22Rv1 (cell line): ENCODE results near the gene AK9.
"Not testable (repeated sequence)": the region's sequence is repeated elsewhere in the genome, so short reads cannot be mapped to it uniquely, and the experiment has no call there.

Experiments used
- H3K27ac ChIP-seq: fragments of 450-650 bp; 2 replicates; pipeline ENCODE4 v1.5.1; 2017
- ZFX ChIP-seq: fragments of 450-650 bp; IDR thresholded peaks from 2 replicates; pipeline ENCODE4 v1.6.1; 2017; ENCODE audit warnings: antibody characterized with exemption, borderline replicate concordance
- TF ChIP-seq, protein P1 (sequence below): fragments of 450-650 bp; IDR thresholded peaks from 2 replicates; pipeline ENCODE4 v1.5.1; 2017; ENCODE audit warnings: mild to moderate bottlenecking

AK9 gene

DNA sequence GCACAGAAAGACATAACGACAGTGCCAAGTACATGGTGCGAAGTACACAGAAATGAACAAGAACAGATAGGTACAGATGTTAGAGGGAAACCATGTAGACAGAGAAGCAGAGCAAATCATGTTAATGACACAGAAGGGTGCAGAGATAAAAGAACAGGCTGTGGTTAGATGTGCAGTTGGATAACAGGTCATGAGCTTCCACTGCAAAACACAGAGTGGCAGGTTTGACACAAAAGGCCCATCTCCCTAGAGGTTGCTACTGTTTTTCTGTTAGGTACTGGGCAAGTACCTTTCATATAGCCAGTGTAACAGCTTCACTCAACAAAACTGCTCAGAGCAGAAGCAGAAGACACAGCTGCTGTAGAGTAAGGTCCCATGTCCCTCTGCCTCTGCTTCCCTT lies 84.6 kb downstream of the AK9 start:
- TF ChIP-seq, protein P1, sequence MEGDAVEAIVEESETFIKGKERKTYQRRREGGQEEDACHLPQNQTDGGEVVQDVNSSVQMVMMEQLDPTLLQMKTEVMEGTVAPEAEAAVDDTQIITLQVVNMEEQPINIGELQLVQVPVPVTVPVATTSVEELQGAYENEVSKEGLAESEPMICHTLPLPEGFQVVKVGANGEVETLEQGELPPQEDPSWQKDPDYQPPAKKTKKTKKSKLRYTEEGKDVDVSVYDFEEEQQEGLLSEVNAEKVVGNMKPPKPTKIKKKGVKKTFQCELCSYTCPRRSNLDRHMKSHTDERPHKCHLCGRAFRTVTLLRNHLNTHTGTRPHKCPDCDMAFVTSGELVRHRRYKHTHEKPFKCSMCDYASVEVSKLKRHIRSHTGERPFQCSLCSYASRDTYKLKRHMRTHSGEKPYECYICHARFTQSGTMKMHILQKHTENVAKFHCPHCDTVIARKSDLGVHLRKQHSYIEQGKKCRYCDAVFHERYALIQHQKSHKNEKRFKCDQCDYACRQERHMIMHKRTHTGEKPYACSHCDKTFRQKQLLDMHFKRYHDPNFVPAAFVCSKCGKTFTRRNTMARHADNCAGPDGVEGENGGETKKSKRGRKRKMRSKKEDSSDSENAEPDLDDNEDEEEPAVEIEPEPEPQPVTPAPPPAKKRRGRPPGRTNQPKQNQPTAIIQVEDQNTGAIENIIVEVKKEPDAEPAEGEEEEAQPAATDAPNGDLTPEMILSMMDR: no peak
- no peak for TF ChIP-seq ZFX
- H3K27ac ChIP-seq: no peak overlapping the region

- no peak overlapping the region for H3K27ac ChIP-seq
- TF ChIP-seq ZFX: no peak
- TF ChIP-seq, protein P1: peak; percentile 75
Observed at GRCh38 chr6:109595998-109596397, 95.0 kb downstream of the AK9 start.

DNA sequence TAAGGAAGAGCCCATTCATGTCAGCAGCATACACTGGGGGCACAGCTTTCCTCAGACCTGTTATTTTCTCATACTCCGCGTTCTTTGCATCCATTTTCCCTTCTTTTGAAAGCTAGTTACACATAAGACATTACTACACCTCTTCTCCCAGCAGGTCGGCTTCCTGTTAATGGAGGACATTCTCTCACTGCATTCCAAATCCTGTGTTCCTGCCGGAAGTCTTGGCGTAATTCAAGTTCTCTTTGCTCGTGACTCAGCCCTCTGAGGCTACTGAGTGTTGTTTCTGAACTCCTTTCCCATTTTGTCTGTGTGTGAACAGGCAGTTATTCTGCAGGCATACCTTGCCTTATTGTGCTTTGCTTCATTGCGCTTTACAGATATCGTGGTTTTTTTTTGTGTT lies 110.5 kb downstream of the AK9 start:
- no peak overlapping the region for H3K27ac ChIP-seq
- no peak for TF ChIP-seq ZFX
- TF ChIP-seq, protein P1: no peak

DNA sequence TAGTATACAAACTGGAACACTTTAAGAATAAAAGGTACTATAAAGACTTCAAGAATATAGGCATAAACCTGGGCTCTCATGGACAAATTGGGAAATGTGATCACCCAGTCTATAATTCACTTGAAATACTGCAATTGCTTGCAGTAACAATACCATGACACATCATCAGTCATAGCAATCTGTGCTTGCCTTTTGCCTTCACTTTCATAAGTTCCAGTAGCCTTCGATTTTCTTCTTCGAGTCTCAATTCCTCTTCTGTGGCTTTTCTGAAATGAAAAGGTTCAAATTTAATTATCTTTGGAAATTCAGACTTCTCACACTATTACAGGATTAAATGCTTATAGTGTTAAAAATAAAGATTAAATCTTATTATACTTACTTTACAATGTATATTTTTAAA lies 111.6 kb downstream of the AK9 start:
- H3K27ac ChIP-seq: no peak overlapping the region
- TF ChIP-seq, protein P1: no peak
- no peak for TF ChIP-seq ZFX

DNA sequence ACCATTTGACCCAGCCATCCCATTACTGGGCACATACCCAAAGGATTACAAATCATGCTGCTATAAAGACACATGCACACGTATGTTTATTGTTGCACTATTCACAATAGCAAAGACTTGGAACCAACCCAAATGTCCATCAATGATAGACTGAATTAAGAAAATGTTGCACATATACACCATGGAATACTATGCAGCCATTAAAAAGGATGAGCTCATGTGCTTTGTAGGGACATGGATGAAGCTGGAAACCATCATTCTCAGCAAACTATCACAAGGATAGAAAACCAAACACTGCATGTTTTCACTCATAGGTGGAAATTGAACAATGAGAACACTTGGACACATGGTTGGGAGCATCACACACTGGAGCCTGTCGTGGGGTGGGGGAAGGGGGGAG lies 121.1 kb downstream of the AK9 start:
- not testable (repeated sequence) for H3K27ac ChIP-seq

GRCh38 chr6:109561844-109562243 lies 129.2 kb downstream of the AK9 start:
- H3K27ac ChIP-seq: no peak overlapping the region
- no peak for TF ChIP-seq ZFX
- TF ChIP-seq, protein P1: no peak

DNA sequence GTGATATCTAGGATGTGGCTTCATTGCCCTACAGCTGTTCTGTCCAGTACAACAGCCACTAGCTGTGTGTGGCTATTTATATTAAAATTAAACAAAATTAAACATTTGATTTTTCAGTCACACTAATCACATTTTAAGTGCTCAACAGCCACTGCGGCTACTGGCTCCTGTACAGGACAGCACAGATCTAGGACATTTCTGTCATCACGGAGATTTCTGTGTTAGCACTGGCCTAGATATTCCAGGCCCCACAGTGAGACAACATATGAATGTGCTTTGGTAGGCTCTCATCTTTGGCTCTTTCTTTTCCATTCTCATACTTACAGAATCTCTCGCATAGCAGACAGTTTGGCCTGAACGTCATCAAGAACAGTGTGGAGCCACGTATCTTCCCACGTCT lies 159.6 kb downstream of the AK9 start:
- TF ChIP-seq ZFX: no peak
- TF ChIP-seq, protein P1: no peak
- no peak overlapping the region for H3K27ac ChIP-seq

GRCh38 chr6:109527989-109528388 lies 163.0 kb downstream of the AK9 start:
- no peak for TF ChIP-seq ZFX
- TF ChIP-seq, protein P1: peak; percentile 7; the same call in 1 of the 2 replicates
- no peak overlapping the region for H3K27ac ChIP-seq
